Endodermal cell (in vitro differentiated cells): Measurements from ENCODE around the gene SPATA25. TPM values are rescaled to one million over a fixed set of nuclear protein-coding genes. Genes with fewer than 3 reads are reported as not detected.
"Not testable (repeated sequence)": the region's sequence is repeated elsewhere in the genome, so short reads cannot be mapped to it uniquely, and the experiment has no call there.

ENCODE experiments used
- DNase-seq: peaks from one replicate; pipeline ENCODE4 v3.0.0-alpha.2; 2017
- H3K27ac ChIP-seq: 2 replicates; pipeline ENCODE4 v1.5.1; 2013; ENCODE audit warnings: mild to moderate bottlenecking, low read depth, low read length, moderate library complexity
- H3K27me3 ChIP-seq: 2 replicates; pipeline ENCODE4 v1.6.1; 2013; ENCODE audit warnings: mild to moderate bottlenecking, low read length, moderate library complexity; ENCODE audit not compliant: insufficient read depth, control insufficient read depth, poor library complexity, severe bottlenecking
- H3K36me3 ChIP-seq: 2 replicates; pipeline ENCODE4 v1.7.0; 2013; ENCODE audit warnings: mild to moderate bottlenecking, low read length, moderate library complexity; ENCODE audit not compliant: control insufficient read depth, insufficient read depth
- H3K4me1 ChIP-seq: one replicate; pipeline ENCODE4 v1.7.0; 2013; ENCODE audit warnings: low read length; ENCODE audit not compliant: control insufficient read depth, insufficient read depth
- H3K4me3 ChIP-seq: 2 replicates; pipeline ENCODE4 v1.5.1; 2013; ENCODE audit warnings: mild to moderate bottlenecking, low read length, moderate library complexity
- H3K9ac ChIP-seq: 2 replicates; pipeline ENCODE4 v1.6.1; 2013; ENCODE audit warnings: mild to moderate bottlenecking, low read length, moderate library complexity; ENCODE audit not compliant: poor library complexity, severe bottlenecking; ENCODE audit errors: extremely low read depth
- H3K9me3 ChIP-seq: 2 replicates; pipeline ENCODE4 v1.6.1; 2013; ENCODE audit warnings: mild to moderate bottlenecking, low read length, moderate library complexity; ENCODE audit not compliant: control insufficient read depth
- H3K27ac Mint-ChIP-seq: 2 replicates; pipeline ENCODE4 v1.8.0; 2020; ENCODE audit warnings: mixed read lengths
- H3K27me3 Mint-ChIP-seq: 2 replicates; pipeline ENCODE4 v1.8.0; 2021; ENCODE audit warnings: mild to moderate bottlenecking, mixed read lengths; ENCODE audit not compliant: insufficient read depth
- H3K36me3 Mint-ChIP-seq: 2 replicates; pipeline ENCODE4 v1.8.0; 2020; ENCODE audit warnings: low read depth, mixed read lengths
- H3K4me1 Mint-ChIP-seq: 2 replicates; pipeline ENCODE4 v1.8.0; 2020; ENCODE audit warnings: mixed read lengths
- H3K4me3 Mint-ChIP-seq: 2 replicates; pipeline ENCODE4 v1.8.0; 2020; ENCODE audit warnings: mild to moderate bottlenecking, moderate library complexity, mixed read lengths
- H3K9me3 Mint-ChIP-seq: 2 replicates; pipeline ENCODE4 v1.8.0; 2020; ENCODE audit warnings: mild to moderate bottlenecking, mixed read lengths
- CTCF ChIP-seq: fragments of 200-600 bp; sonication (generic); conservative IDR thresholded peaks from 2 replicates; pipeline ENCODE4 v1.5.0; 2021; ENCODE audit warnings: antibody characterized with exemption, mild to moderate bottlenecking
- WGBS, 2 experiments: methylation state at CpG; one replicate each; pipeline versions ENCODE4 v1.1.5 to v1.1.7; 2013; ENCODE audit warnings: missing lambda C conversion rate in 2 of 2, mixed read lengths in 1 of 2; ENCODE audit not compliant: insufficient coverage in 1 of 2, insufficient read length in 1 of 2; 5-methylcytosine and 5-hydroxymethylcytosine counted together
- total RNA-seq, 2 donors: library from RNA; stranded (reverse); fragmentation: NEBNext Ultra II Directional in 1 of 2; extraction: Animal tissue kit (Norgen Biotek cat#: 25700) in 1 of 2; gene quantifications; 2 replicates in 1 of 2; 3 replicates in 1 of 2; pipeline ENCODE4 v1.2.1, GENCODE V29; 2021

The SPATA25 gene
- total RNA-seq, 2 donors from 2014 or later: 2.2 to 2.6 TPM

GRCh38 chr20:45934046-45934585 is 46.7 kb upstream of the SPATA25 start:
- Mint-ChIP-seq H3K4me3 (peak overlapping the region; percentile 97), H3K27me3 (no peaks in the 10 kb centered on the region), H3K36me3 (peaks cover 22% of the 10 kb centered on the region), H3K27ac (peak overlapping the region; percentile 99), H3K4me1 (peaks cover 28% of the 10 kb centered on the region), H3K9me3 (no peaks in the 10 kb centered on the region)
- H3K27ac ChIP-seq: peak overlapping the region; percentile 100
- H3K4me3 ChIP-seq: peak overlapping the region; percentile 91
- 0% methylated on average over 6 to 34 of the region's 34 CpGs for WGBS, 2 experiments
- no peaks in the 10 kb centered on the region for H3K27me3 ChIP-seq
- peaks cover 18% of the 10 kb centered on the region for H3K4me1 ChIP-seq
- TF ChIP-seq CTCF: no peak
- H3K9me3 ChIP-seq: no peaks in the 10 kb centered on the region
- peak; percentile 81 for DNase-seq
- peak overlapping the region; percentile 99 for H3K9ac ChIP-seq
- peaks cover 19% of the 10 kb centered on the region for H3K36me3 ChIP-seq

GRCh38 chr20:45933266-45934045 is 46.0 kb upstream of the SPATA25 start:
- peaks cover 18% of the 10 kb centered on the region for H3K4me1 ChIP-seq
- DNase-seq: peak; percentile 95
- peak; percentile 58 for TF ChIP-seq CTCF
- no peaks in the 10 kb centered on the region for H3K9me3 ChIP-seq
- peak overlapping the region; percentile 99 for H3K27ac Mint-ChIP-seq
- H3K9me3 Mint-ChIP-seq: no peaks in the 10 kb centered on the region
- WGBS, 2 experiments: 35 to 44% methylated on average over 16 to 22 of the region's 22 CpGs
- peak overlapping the region; percentile 99 for H3K9ac ChIP-seq
- H3K4me3 Mint-ChIP-seq: peak overlapping the region; percentile 97
- peaks cover 13% of the 10 kb centered on the region for H3K36me3 ChIP-seq
- H3K27ac ChIP-seq: peak overlapping the region; percentile 100
- H3K36me3 Mint-ChIP-seq: peaks cover 16% of the 10 kb centered on the region
- H3K4me1 Mint-ChIP-seq: peaks cover 25% of the 10 kb centered on the region
- no peaks in the 10 kb centered on the region for H3K27me3 Mint-ChIP-seq
- peak overlapping the region; percentile 91 for H3K4me3 ChIP-seq
- no peaks in the 10 kb centered on the region for H3K27me3 ChIP-seq

GRCh38 chr20:45931680-45932079 is 44.3 kb upstream of the SPATA25 start:
- H3K27me3 ChIP-seq, H3K4me1 ChIP-seq, H3K27me3 Mint-ChIP-seq, H3K27ac Mint-ChIP-seq, H3K4me3 ChIP-seq, H3K36me3 Mint-ChIP-seq, H3K9me3 ChIP-seq, H3K9me3 Mint-ChIP-seq, H3K27ac ChIP-seq, DNase-seq, H3K4me3 Mint-ChIP-seq, H3K9ac ChIP-seq, H3K36me3 ChIP-seq: not testable (repeated sequence)
- WGBS, 2 experiments: 95 to 98% methylated on average over 13 to 17 of the region's 17 CpGs
- H3K4me1 Mint-ChIP-seq: peaks cover 15% of the 10 kb centered on the region
